ENCODE data around the gene PRDM1. TPM values are rescaled to one million over a fixed set of nuclear protein-coding genes. Genes with fewer than 3 reads are reported as not detected.

Gene PRDM1
- total RNA-seq, 4 donors from 2014 or later = 1.0 to 20.7 (median 7.0) TPM

GRCh38 chr6:106085692-106085983, 498 bp upstream of the PRDM1 start:
- DNase-seq = no peak
- H3K4me3 ChIP-seq = peak overlapping the region; percentile 29 to 53
- H3K36me3 ChIP-seq = no peaks in the 10 kb centered on the region
- H3K4me1 ChIP-seq = peaks cover 0 to 6% of the 10 kb centered on the region in 2 donors
- no peaks in the 10 kb centered on the region for H3K27me3 ChIP-seq
- intact Hi-C loops (cut with DNase I; ENCODE audit: low total_unique reads) = no loop called here
- peak overlapping the region; percentile 74 to 81 for H3K27ac ChIP-seq
- no peaks in the 10 kb centered on the region for H3K9me3 ChIP-seq
- no peak for TF ChIP-seq POLR2A (IDR thresholded peaks at IDR 0.05)
- no peak for TF ChIP-seq CTCF (IDR thresholded peaks at IDR 0.05)

- intact Hi-C loops (cut with DNase I; ENCODE audit: low total_unique reads) = no loop called here
- Histone ChIP-seq H3K9me3 (no peaks in the 10 kb centered on the region), H3K4me1 (peaks cover 0 to 6% of the 10 kb centered on the region in 2 donors), H3K36me3 (no peaks in the 10 kb centered on the region), H3K27me3 (no peaks in the 10 kb centered on the region), H3K4me3 (peak overlapping the region; percentile 29 to 53), H3K27ac (peak overlapping the region; percentile 74 to 81)
- TF ChIP-seq CTCF (IDR thresholded peaks at IDR 0.05) (no peak), POLR2A (IDR thresholded peaks at IDR 0.05) (no peak)
- no peak for DNase-seq
These were observed 659 bp downstream of the PRDM1 start for GRCh38 chr6:106086814-106087175.

- Histone ChIP-seq H3K4me3 (peak overlapping the region; percentile 29 to 53), H3K4me1 (peaks cover 0 to 6% of the 10 kb centered on the region in 2 donors), H3K27ac (peak overlapping the region; percentile 74 to 81), H3K9me3 (no peaks in the 10 kb centered on the region), H3K36me3 (no peaks in the 10 kb centered on the region), H3K27me3 (no peaks in the 10 kb centered on the region)
- DNase-seq = peak; percentile 28 to 55
- intact Hi-C loops (cut with DNase I; ENCODE audit: low total_unique reads) = no loop called here
- TF ChIP-seq CTCF (IDR thresholded peaks at IDR 0.05) (no peak), POLR2A (IDR thresholded peaks at IDR 0.05) (no peak)
These were observed 1.6 kb downstream of the PRDM1 start for GRCh38 chr6:106087548-106088325.

GRCh38 chr6:106090001-106090400, 3.9 kb downstream of the PRDM1 start:
- intact Hi-C loops (cut with DNase I; ENCODE audit: low total_unique reads) = no loop called here

More at GRCh38 chr6:106090001-106090400, 3.9 kb downstream of the PRDM1 start:
- H3K27ac ChIP-seq = peak overlapping the region in 1 of 2 donors; percentile 81
- H3K4me1 ChIP-seq = peaks cover 0 to 6% of the 10 kb centered on the region in 2 donors
- peak overlapping the region in 1 of 2 donors; percentile 2 for H3K4me3 ChIP-seq
- no peaks in the 10 kb centered on the region for H3K27me3 ChIP-seq
- H3K36me3 ChIP-seq = no peaks in the 10 kb centered on the region
- TF ChIP-seq CTCF (IDR thresholded peaks at IDR 0.05) (peak in 1 of 4 experiments; percentile 7), POLR2A (IDR thresholded peaks at IDR 0.05) (no peak)
- H3K9me3 ChIP-seq = no peaks in the 10 kb centered on the region
- DNase-seq = no peak

Data from uterus (tissue), 4 donors.